Activated CD8-positive, alpha-beta memory T cell treated with anti-CD3 and anti-CD28 coated beads, Interleukin-2, amount 50 U/mL, for 4 hours (primary cell): ENCODE data around the gene SLCO3A1.

ENCODE experiments used
- DNase-seq: peaks from one replicate; pipeline ENCODE4 v3.0.0-alpha.2; 2020

SLCO3A1 gene

GRCh38 chr15:91916051-91916450, 62.5 kb downstream of the SLCO3A1 start:
- no peak for DNase-seq

- DNase-seq = no peak
These were observed 64.3 kb downstream of the SLCO3A1 start for GRCh38 chr15:91917686-91918360.

DNA sequence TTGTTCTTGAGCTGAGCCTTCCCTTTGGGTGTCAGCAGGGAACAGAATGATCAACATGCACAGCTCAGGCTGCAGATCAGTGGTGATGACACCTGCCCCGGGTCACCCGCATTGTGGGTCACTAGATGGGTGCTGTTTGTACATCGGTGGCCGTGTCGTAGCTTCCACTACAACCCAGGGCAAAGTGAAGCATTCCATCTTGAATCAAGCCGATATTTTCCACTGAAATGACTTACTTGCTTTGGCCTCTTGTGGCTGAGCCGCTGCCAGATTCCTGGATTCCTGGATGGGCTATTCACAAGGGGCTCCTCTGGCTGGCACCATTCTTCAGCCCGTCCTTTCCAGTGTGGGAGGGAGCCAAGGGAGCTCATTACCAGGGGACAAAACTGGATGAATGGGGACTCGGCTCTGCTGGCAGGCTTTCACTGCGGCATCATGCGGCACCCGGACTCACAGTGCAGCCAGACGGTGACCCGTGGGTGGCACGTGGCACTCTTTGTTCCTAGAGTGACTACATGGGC, 65.6 kb downstream of the SLCO3A1 start:
- no peak for DNase-seq

GRCh38 chr15:91921188-91921842, 67.8 kb downstream of the SLCO3A1 start:
- no peak for DNase-seq

GRCh38 chr15:91921843-91922198, 68.3 kb downstream of the SLCO3A1 start:
- DNase-seq = no peak

GRCh38 chr15:91922646-91923547, 69.4 kb downstream of the SLCO3A1 start:
- DNase-seq = no peak

- DNase-seq = no peak
These were observed 70.7 kb downstream of the SLCO3A1 start for GRCh38 chr15:91924183-91924582.

DNA sequence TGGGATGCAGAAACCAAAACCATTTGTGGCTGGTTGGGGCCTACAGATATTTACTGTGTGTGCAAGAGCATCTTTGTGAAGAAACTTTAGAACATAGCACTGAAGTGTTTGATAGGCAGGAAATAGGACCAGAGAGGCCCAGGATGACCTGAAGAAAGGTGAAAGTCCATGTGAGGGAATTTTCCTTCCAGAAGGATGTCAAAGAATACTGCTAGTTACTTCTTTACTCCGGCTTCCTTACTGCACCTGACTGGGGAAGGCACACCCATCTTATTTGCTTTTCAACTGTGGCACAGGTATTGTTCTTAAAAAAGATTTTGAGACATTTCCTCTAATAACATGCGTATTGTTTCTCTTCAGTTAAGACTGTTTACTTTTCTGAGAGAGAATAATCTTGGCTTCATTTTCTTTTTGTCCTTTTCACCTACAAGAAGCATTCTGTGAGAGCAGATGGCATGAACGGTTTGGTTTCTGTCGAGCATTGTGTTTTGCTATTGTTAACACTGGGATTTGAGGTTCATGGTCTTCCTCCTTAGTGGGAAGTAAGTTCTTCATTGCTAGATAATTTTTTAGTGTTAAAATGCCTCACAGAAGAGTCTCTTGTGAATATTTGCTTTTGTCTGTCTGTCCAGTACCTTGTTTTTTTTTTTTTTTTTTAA, 71.5 kb downstream of the SLCO3A1 start:
- no peak for DNase-seq

GRCh38 chr15:91925794-91926193, 72.3 kb downstream of the SLCO3A1 start:
- DNase-seq = no peak

DNA sequence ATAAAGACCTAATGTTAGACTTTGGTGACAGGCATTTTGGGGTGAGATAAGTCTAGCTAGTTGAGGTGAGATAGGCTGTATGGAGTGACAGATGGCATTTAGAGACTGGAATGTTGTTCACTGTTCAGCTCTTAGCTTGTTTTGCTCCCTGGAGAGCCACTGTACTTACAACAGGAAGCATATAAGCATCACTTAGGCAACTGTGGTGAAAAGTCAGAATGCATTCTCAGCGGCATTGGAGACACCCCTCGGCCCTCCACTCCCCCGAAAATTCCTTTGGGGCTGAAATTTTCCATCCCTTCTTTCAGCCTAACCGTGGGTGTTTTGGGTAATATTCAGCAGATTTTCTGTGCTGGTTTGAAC, 73.4 kb downstream of the SLCO3A1 start:
- no peak for DNase-seq

DNA sequence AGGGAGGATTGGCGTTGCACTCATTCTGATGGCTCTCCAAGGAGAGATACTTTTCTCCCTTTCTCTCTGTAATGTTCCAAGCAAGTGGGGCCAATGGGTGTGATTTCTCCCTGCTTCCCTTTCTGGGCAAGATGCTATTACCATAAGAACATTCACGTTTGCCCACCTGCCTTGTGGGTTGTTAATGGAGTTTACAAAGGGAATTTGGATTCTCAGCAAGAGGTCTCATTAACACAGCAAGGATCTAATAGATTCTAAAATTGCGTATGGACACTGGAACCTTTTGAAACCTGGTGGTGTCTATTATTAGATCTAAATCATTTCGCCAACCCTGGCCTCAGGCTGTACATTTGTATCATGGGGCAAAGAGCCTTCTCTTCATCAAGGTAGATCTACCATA, 74.1 kb downstream of the SLCO3A1 start:
- DNase-seq = no peak

GRCh38 chr15:91928675-91929074, 75.2 kb downstream of the SLCO3A1 start:
- DNase-seq = no peak

DNA sequence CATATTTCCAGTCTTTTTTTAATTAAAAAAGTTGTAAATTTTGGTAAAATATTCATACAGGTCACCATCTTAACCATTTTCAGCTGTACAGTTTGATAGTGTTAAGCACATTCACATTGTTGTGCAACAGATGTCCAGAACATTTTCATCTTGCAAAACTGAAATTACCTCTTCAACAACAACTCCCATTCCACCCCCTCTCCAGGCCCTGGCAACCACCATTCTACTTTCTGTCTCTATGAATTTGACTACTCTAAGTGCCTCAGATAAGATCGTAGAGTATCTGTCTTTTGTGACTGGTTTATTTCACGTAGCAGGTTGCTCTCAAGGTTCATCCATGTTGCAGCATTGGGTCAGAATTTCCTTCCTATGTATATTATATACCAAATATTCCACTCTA, 76.0 kb downstream of the SLCO3A1 start:
- DNase-seq = no peak

- no peak for DNase-seq
These were observed 76.6 kb downstream of the SLCO3A1 start for GRCh38 chr15:91930092-91930491.

- DNase-seq = no peak
These were observed 82.8 kb downstream of the SLCO3A1 start for GRCh38 chr15:91936182-91936775.

GRCh38 chr15:91936927-91937326, 83.4 kb downstream of the SLCO3A1 start:
- no peak for DNase-seq

- DNase-seq = no peak
These were observed 84.6 kb downstream of the SLCO3A1 start for GRCh38 chr15:91938136-91938535.

GRCh38 chr15:91939403-91939831, 85.9 kb downstream of the SLCO3A1 start:
- no peak for DNase-seq

GRCh38 chr15:91940496-91941381, 87.2 kb downstream of the SLCO3A1 start:
- DNase-seq = no peak

DNA sequence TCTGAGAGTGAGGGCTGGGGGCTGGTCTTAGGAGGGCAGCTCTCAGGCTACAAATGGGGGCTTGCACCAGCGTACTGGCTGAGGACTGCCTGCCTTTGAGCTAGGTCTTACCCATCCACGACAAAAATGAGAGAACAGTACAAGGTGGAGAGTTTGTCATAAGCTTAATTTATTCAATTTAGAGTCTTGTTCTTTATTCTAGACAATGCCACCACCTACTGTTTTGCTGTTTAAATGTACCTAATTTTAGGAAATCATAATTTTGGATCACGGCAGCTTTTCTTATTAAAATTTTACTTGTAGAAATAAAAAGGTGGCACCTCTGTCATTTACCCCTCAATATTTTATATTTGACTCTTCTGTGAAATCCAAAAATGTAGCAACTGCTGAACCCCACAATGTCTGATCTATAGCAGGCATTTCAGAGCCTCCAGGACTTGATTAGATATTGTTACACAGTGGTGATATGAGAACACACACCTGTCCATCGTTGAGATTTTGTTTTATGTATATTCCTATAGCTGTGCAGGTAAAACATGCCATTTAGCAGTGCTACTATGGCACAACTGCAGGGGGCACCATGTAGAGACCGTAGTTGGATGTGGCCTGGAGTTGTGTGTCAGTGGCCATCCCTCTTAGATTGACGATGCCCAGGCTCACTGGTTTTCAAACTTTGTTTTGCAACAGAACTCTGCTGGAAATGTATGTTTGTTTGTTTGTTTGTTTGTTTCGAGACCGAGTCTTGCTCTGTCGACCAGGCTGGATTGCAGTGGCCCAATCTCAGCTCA, 88.6 kb downstream of the SLCO3A1 start:
- DNase-seq = no peak
